ENCODE data around the gene TM2D3. TPM values are rescaled to one million over a fixed set of nuclear protein-coding genes. Genes with fewer than 3 reads are reported as not detected.

The TM2D3 gene
- total and polyA plus RNA-seq, 4 donors: 22.0 to 44.1 (median 37.9) TPM

DNA sequence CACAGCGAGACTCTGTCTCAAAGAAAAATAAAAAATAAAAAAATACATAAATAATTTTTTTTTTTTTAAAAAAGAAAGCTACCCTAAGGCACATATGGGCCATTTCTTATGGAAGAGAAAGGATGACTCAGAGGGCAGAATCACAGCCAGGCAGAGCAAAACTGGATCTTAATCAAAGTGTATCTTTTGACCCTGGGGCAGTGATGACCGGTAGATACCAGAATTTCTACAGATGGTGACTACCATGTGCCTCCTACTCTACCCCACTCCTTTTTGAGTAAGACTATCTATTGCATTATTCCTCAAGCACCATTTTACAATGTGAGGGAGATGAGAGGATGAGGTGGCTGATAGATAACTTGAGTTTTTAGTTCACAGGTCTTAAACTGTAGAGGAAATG lies 46.1 kb upstream of the TM2D3 start (continued):
- no peak for TF ChIP-seq EGR1 (IDR thresholded peaks at IDR 0.05; ENCODE audit: low read depth in 2 of 2)

DNA sequence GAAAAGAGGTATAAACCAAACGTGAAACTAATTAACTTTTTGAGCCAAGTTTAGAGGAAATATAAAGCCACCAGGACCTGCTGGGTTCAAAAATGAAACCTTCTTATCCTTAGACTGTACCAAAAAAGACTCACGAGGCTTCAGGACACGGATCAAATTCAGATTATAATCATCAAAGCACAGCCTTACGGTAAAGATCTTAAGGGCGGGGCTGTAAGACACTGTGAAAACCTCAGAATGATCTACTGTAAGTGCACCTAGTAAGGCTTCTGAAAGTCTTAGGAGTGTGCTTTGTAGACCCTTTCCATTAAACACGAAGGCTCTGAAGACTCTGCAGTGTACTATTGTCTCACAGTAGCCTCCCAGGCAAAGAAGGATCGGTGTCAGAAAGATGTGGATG lies 45.3 kb upstream of the TM2D3 start:
- Histone ChIP-seq H3K27ac (ENCODE audit: low read depth in 1 of 2, low read length in 2 of 2) (no peak overlapping the region), H3K27me3 (ENCODE audit: control insufficient read depth in 4 of 4, insufficient read depth in 4 of 4, low read length in 3 of 4) (no peaks in the 10 kb centered on the region), H3K36me3 (ENCODE audit: control insufficient read depth in 4 of 4, insufficient read depth in 3 of 4, low read depth in 1 of 4, low read length in 3 of 4) (peaks cover 11 to 61% (median 48%) of the 10 kb centered on the region in 4 donors), H3K4me3 (ENCODE audit: low read depth in 1 of 3, low read length in 3 of 3) (no peak overlapping the region), H3K9ac (ENCODE audit: low read depth in 1 of 2, low read length in 2 of 2) (no peak overlapping the region), H3K4me1 (ENCODE audit: control insufficient read depth in 4 of 4, insufficient read depth in 4 of 4, low read length in 3 of 4) (no peaks in the 10 kb centered on the region), H3K9me3 (ENCODE audit: control insufficient read depth in 4 of 4, low read length in 3 of 4) (no peaks in the 10 kb centered on the region)
- TF ChIP-seq RAD21 (IDR thresholded peaks at IDR 0.05): no peak
- TF ChIP-seq FOXA2 (IDR thresholded peaks at IDR 0.05): no peak
- TF ChIP-seq ATF3 (IDR thresholded peaks at IDR 0.05): no peak
- TF ChIP-seq JUND (IDR thresholded peaks at IDR 0.05): no peak
- no peak for TF ChIP-seq REST (IDR thresholded peaks at IDR 0.05)
- TF ChIP-seq EGR1 (IDR thresholded peaks at IDR 0.05; ENCODE audit: low read depth in 2 of 2): no peak
- WGBS: 91% methylated on average over 7 of the region's 7 CpGs
- no peak for DNase-seq (ENCODE audit: low spot score)

- 96% methylated on average over 1 of the region's 1 CpG for WGBS
- H3K36me3 ChIP-seq (ENCODE audit: control insufficient read depth in 4 of 4, insufficient read depth in 3 of 4, low read depth in 1 of 4, low read length in 3 of 4): peaks cover 11 to 59% (median 46%) of the 10 kb centered on the region in 4 donors
Observed at GRCh38 chr15:101696829-101697228, 44.6 kb upstream of the TM2D3 start.

More at GRCh38 chr15:101696829-101697228, 44.6 kb upstream of the TM2D3 start:
- Histone ChIP-seq H3K4me1 (ENCODE audit: control insufficient read depth in 4 of 4, insufficient read depth in 4 of 4, low read length in 3 of 4) (no peaks in the 10 kb centered on the region), H3K4me3 (ENCODE audit: low read depth in 1 of 3, low read length in 3 of 3) (no peak overlapping the region), H3K9ac (ENCODE audit: low read depth in 1 of 2, low read length in 2 of 2) (no peak overlapping the region), H3K9me3 (ENCODE audit: control insufficient read depth in 4 of 4, low read length in 3 of 4) (no peaks in the 10 kb centered on the region), H3K27ac (ENCODE audit: low read depth in 1 of 2, low read length in 2 of 2) (no peak overlapping the region), H3K27me3 (ENCODE audit: control insufficient read depth in 4 of 4, insufficient read depth in 4 of 4, low read length in 3 of 4) (no peaks in the 10 kb centered on the region)
- DNase-seq (ENCODE audit: low spot score): no peak
- no peak for TF ChIP-seq REST (IDR thresholded peaks at IDR 0.05)
- no peak for TF ChIP-seq ZBTB33 (IDR thresholded peaks at IDR 0.05)
- TF ChIP-seq MAX (IDR thresholded peaks at IDR 0.05): no peak
